ENCODE measurements around the gene KCNJ12.

DNA sequence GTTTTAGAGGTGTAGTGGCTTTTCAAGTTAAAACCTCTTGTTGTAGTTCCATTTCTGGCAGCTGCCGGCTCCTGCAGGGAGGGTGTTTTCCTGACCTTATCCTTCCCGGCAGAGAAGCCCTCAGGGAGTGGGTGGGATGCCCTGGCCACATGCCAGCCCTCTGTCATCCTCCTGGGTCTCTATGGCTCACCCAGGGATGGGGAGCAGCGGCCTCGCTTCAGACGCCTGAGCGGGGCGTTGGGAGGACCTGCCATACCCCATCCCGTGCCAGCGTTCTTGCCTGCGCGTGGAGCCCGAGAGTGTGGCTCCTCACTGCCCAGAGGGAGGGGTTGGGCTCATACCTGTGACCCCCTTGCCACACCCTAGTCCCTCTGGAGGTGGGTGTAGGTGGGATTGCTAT lies 11.9 kb downstream of the KCNJ12 start:
- TF ChIP-seq, protein P1, sequence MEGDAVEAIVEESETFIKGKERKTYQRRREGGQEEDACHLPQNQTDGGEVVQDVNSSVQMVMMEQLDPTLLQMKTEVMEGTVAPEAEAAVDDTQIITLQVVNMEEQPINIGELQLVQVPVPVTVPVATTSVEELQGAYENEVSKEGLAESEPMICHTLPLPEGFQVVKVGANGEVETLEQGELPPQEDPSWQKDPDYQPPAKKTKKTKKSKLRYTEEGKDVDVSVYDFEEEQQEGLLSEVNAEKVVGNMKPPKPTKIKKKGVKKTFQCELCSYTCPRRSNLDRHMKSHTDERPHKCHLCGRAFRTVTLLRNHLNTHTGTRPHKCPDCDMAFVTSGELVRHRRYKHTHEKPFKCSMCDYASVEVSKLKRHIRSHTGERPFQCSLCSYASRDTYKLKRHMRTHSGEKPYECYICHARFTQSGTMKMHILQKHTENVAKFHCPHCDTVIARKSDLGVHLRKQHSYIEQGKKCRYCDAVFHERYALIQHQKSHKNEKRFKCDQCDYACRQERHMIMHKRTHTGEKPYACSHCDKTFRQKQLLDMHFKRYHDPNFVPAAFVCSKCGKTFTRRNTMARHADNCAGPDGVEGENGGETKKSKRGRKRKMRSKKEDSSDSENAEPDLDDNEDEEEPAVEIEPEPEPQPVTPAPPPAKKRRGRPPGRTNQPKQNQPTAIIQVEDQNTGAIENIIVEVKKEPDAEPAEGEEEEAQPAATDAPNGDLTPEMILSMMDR (conservative IDR thresholded peaks at IDR 0.05 in 1 of 2, IDR thresholded peaks at IDR 0.05 in 1 of 2; ENCODE audit: extremely low read depth in 1 of 2, insufficient read depth in 1 of 2, low read depth in 1 of 2, low read length in 2 of 2) = no peak
- TF ChIP-seq EZH2 (IDR thresholded peaks at IDR 0.05; ENCODE audit: borderline replicate concordance, low read length) = no peak
